Pancreas (tissue), 10 donors: Measurements from ENCODE around the gene MRRF. TPM values are rescaled to one million over a fixed set of nuclear protein-coding genes. Genes with fewer than 3 reads are reported as not detected.
A peak's percentile ranks its signal among the peaks of the same experiment; 100 is the strongest.
"Not testable (repeated sequence)": the region's sequence is repeated elsewhere in the genome, so short reads cannot be mapped to it uniquely, and the experiment has no call there.

ENCODE experiments used
- ATAC-seq, 4 donors: fragments of 200-7000 bp; cut with Tn5 transposase; one replicate each; pipeline versions ENCODE4 v1.8.0 to v1.9.1; 2020; ENCODE audit warnings: mild to moderate bottlenecking in 4 of 4, moderate library complexity in 4 of 4
- DNase-seq, 6 donors: peaks; one replicate each; pipeline ENCODE4 v3.0.0-alpha.2; 2020
- FAIRE-seq: peaks from 2 replicates; lab custom pipeline; 2012; peaks lifted over from hg19 to GRCh38; lab: Jason Lieb, UNC
- H3K27ac ChIP-seq, 4 donors: fragments of 200-600 bp; sonication (generic); 1 replicate in 3 of 4; 2 replicates in 1 of 4; pipeline versions ENCODE4 v1.5.0 to v1.8.0; 2020
- H3K27me3 ChIP-seq, 4 donors: fragments of 200-600 bp; one replicate each; pipeline ENCODE4 v1.8.0; 2021
- H3K36me3 ChIP-seq, 3 donors: fragments of 200-600 bp; sonication (generic) in 1 of 3; one replicate each; pipeline versions ENCODE4 v1.5.0 to v1.8.0; 2020 to 2021
- H3K4me1 ChIP-seq, 3 donors: fragments of 200-600 bp; one replicate each; pipeline ENCODE4 v1.8.0; 2021
- H3K4me3 ChIP-seq, 4 donors: fragments of 200-600 bp; sonication (generic) in 2 of 4; one replicate each; pipeline versions ENCODE4 v1.5.0 to v1.8.0; 2020 to 2021
- H3K9me3 ChIP-seq, 4 donors: fragments of 200-600 bp; one replicate each; pipeline ENCODE4 v1.8.0; 2021
- WGBS, 2 donors: extraction: QIAGEN DNeasy Blood & Tissue Kit; methylation state at CpG; one replicate each; pipeline ENCODE4 v1.1.7; 2013; 5-methylcytosine and 5-hydroxymethylcytosine counted together
- intact Hi-C, 3 donors: fragments of 100-400 bp; cut with DNase I; formaldehyde crosslinking; loops; one replicate each; pipeline versions ENCODE4 v1.11.1 to v1.14.2; 2022
- polyA plus RNA-seq, 2 donors: library from polyadenylated mRNA; stranded (reverse); fragments of 200-250 nt; gene quantifications; one replicate each; pipeline ENCODE4 v1.2.3, GENCODE V29; 2013
- total RNA-seq, 6 donors: library from RNA; stranded (reverse); fragmentation: NEBNext Ultra II Directional in 4 of 6; extraction: Animal tissue kit (Norgen Biotek cat#: 25700) in 4 of 6; gene quantifications; one replicate each; pipeline versions ENCODE4 v1.2.1 to v1.2.4, GENCODE V29; 2021 to 2023
- TF ChIP-seq, protein P1 (sequence below), 4 donors: fragments of 200-600 bp; sonication (generic) in 3 of 4; IDR thresholded peaks; one replicate each; pipeline versions ENCODE4 v1.5.0 to v1.8.0; 2021; ENCODE audit warnings: antibody characterized with exemption in 4 of 4
- donor health status: healthy with polysubstance abuse.
- donor health status: DM: no; HTN: no; CAD: no; lungs with moderate emphysema.
- donor health status: DM: no; HTN: no; CAD: no.
- donor health status: control.
- donor health status: control.
- donor health status: Bipolar disorder and iron deficiency.
- donor health status: DM: yes; HTN: yes; CAD: no.
- donor health status: DM: no; HTN: no; CAD: no.
- donor health status: DM: no; HTN: no; CAD: no.
- donor health status: DM: yes; HTN: yes; CAD: no.

The MRRF gene
- total and polyA plus RNA-seq, 8 donors: 13.0 to 27.8 (median 17.5) TPM

DNA sequence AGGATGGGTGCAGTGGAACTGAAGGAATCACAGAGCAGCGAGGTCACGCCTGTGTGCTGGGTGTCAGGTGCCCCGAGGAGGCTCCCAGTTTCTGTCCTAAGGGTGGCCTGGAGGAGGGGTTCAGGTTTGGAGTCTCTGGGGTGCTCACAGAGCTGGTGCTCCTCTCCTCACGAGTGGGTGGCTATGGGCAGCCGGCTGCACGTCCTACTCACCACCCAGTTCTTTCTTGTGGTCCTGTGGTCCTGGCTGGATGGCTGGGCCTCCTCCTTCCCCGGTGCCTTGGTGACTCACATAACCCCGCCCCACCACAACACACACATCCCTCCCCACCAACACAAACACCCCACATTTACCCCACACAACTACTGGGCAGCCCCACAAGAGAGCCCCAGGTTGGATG is 96.2 kb downstream of the MRRF start:
- ATAC-seq: no peak
- no peak for DNase-seq
- Histone ChIP-seq H3K27me3 (no peaks in the 10 kb centered on the region), H3K36me3 (no peaks in the 10 kb centered on the region), H3K9me3 (no peaks in the 10 kb centered on the region), H3K4me1 (no peaks in the 10 kb centered on the region), H3K4me3 (no peak overlapping the region), H3K27ac (no peak overlapping the region)
- intact Hi-C loops: no loop called here
- TF ChIP-seq, protein P1, sequence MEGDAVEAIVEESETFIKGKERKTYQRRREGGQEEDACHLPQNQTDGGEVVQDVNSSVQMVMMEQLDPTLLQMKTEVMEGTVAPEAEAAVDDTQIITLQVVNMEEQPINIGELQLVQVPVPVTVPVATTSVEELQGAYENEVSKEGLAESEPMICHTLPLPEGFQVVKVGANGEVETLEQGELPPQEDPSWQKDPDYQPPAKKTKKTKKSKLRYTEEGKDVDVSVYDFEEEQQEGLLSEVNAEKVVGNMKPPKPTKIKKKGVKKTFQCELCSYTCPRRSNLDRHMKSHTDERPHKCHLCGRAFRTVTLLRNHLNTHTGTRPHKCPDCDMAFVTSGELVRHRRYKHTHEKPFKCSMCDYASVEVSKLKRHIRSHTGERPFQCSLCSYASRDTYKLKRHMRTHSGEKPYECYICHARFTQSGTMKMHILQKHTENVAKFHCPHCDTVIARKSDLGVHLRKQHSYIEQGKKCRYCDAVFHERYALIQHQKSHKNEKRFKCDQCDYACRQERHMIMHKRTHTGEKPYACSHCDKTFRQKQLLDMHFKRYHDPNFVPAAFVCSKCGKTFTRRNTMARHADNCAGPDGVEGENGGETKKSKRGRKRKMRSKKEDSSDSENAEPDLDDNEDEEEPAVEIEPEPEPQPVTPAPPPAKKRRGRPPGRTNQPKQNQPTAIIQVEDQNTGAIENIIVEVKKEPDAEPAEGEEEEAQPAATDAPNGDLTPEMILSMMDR (IDR thresholded peaks at IDR 0.05): no peak
- no peak for FAIRE-seq
- 72 to 82% methylated on average over 7 to 8 of the region's 8 CpGs for WGBS, 2 donors

DNA sequence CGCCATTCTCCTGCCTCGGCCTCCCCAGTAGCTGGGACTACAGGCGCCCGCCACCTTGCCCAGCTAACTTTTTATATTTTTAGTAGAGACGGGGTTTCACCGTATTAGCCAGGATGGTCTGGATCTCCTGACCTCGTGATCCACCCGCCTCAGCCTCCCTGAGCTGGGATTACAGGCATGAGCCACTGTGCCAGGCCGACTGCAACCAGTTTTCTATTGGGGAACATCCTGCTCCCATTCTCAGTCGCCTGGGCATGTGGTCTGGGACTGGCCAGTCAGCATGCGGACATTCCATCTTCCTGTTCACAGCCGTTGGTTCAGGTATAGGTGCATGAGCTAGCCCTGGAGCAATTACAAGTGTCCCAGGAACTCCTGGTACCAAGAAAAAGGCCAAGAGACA is 98.4 kb downstream of the MRRF start:
- FAIRE-seq, DNase-seq: not testable (repeated sequence)

DNA sequence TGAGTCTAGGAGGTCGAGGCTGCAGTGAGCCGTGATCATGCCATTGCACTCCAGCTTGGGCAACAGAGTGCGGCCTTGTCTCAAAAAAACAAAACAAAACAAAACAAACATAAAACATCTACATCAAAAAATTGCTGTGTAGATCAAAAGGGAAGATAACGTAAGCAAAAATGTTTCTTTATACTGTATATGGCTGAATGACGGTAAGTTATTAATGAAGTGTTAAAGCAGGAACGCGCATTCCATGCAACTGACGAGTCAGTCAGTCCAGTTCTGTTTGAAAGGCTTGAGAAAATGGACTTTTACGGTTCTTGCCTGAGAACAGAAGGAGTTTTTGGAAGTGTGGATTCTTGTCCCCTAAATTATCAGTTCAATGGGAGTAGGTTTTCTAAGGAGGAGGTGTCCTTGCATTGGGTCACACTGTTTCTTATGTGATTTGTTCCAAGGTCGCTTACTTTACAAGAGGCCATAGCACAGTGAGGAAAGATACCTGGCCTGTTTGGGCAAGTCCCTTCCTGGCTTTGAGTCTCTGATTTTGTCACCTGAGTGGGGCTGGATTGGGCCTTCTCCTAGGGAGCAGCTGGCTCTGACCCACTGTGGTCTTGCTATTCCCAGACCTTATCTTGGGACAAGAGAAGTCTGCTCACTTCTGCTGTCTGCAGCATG is 99.6 kb downstream of the MRRF start:
- FAIRE-seq (no peak), DNase-seq (no peak), ATAC-seq (no peak)
- Histone ChIP-seq H3K4me3 (no peak overlapping the region), H3K9me3 (no peaks in the 10 kb centered on the region), H3K36me3 (no peaks in the 10 kb centered on the region), H3K27me3 (no peaks in the 10 kb centered on the region), H3K27ac (no peak overlapping the region), H3K4me1 (no peaks in the 10 kb centered on the region)
- TF ChIP-seq, protein P1 (IDR thresholded peaks at IDR 0.05): no peak
- WGBS, 2 donors: 88 to 95% methylated on average over 10 of the region's 10 CpGs
- intact Hi-C loops: no loop called here

More for the DNA sequence above, 98.4 kb downstream of the MRRF start:
- H3K27me3 ChIP-seq, H3K36me3 ChIP-seq, H3K27ac ChIP-seq, ATAC-seq, H3K9me3 ChIP-seq, H3K4me3 ChIP-seq, intact Hi-C loops, H3K4me1 ChIP-seq: not testable (repeated sequence)
- 82 to 91% methylated on average over 12 of the region's 12 CpGs for WGBS, 2 donors

DNA sequence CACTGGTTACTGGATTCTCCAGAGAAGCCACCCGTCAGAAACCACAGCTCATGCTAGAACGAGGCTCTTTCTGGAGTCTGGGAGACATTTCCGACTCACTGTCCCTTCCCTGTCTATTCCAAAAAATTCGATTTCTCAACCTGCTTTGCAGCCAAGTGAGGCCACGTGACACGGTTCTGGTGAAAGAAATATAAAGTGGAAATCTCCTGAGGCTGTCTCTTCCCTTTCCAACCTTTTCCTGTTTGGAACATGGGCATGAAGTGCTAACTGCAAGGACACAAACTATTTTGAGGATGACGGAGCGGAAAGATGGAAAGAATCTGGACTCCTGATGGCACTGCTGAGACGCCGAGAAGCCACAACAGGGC is 100.1 kb downstream of the MRRF start:
- no peak for DNase-seq
- Histone ChIP-seq H3K9me3 (no peaks in the 10 kb centered on the region), H3K27me3 (no peaks in the 10 kb centered on the region), H3K4me3 (no peak overlapping the region), H3K36me3 (no peaks in the 10 kb centered on the region), H3K27ac (no peak overlapping the region), H3K4me1 (no peaks in the 10 kb centered on the region)
- TF ChIP-seq, protein P1 (IDR thresholded peaks at IDR 0.05): no peak
- 73 to 82% methylated on average over 10 of the region's 10 CpGs for WGBS, 2 donors
- ATAC-seq: peak in 1 of 4 donors; percentile 14
- FAIRE-seq: no peak
- intact Hi-C loops: no loop called here

DNA sequence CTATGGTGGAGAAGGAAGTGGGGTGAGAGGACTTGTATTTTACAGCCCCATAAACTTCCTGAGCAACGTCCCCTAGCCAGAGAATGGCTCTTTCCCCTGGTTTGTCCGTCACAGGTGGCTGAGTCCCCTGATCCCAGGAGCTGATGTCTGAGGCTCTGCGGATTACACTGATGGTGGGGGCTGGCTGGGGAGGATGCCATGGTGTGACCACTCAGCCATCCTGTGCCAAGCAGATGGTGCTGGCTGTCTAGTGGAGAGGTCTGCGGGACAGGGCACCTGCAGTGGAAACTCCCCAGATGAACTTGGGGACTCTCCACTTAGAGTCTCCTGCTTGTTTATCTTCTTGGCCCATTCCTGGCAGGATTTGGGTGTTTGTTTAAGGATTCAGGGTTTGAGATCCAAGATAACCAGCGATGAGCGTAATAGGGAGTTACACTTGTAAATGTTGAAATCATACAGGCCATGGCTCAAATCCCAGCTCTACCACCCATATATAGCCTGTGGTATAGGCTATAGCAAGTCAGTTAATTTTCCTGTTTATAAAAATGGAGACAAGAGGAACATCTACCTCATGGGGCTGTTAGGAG is 101.5 kb downstream of the MRRF start:
- FAIRE-seq: no peak
- no peaks in the 10 kb centered on the region for H3K36me3 ChIP-seq
- no peak overlapping the region for H3K27ac ChIP-seq
- DNase-seq: no peak
- H3K9me3 ChIP-seq: no peaks in the 10 kb centered on the region
- intact Hi-C loops: no loop called here
- WGBS, 2 donors: 73 to 77% methylated on average over 6 of the region's 6 CpGs
- H3K4me1 ChIP-seq: peaks cover 0 to 5% (median 0%) of the 10 kb centered on the region in 3 donors
- TF ChIP-seq, protein P1 (IDR thresholded peaks at IDR 0.05): no peak
- H3K27me3 ChIP-seq: no peaks in the 10 kb centered on the region
- H3K4me3 ChIP-seq: no peak overlapping the region
- ATAC-seq: no peak
